Measurements from ENCODE around the gene CNTNAP2. TPM values are rescaled to one million over a fixed set of nuclear protein-coding genes. Genes with fewer than 3 reads are reported as not detected.

Gene CNTNAP2
- total RNA-seq, 2 experiments from 2014 or later = not detected

- no peaks in the 10 kb centered on the region for H3K36me3 Mint-ChIP-seq (ENCODE audit: low read depth)
- no peak for TF ChIP-seq CTCF (IDR thresholded peaks at IDR 0.05)
- Histone ChIP-seq H3K9me3 (ENCODE audit: control insufficient read depth in 1 of 2, insufficient read depth in 1 of 2, low read length in 2 of 2) (no peaks in the 10 kb centered on the region), H3K27ac (ENCODE audit: low read depth in 1 of 2, low read length in 2 of 2) (no peak overlapping the region), H3K36me3 (ENCODE audit: insufficient read depth, low read length) (no peaks in the 10 kb centered on the region), H3K4me1 (ENCODE audit: insufficient read depth, low read length) (no peaks in the 10 kb centered on the region), H3K27me3 (ENCODE audit: control insufficient read depth in 1 of 2, insufficient read depth in 2 of 2, low read length in 2 of 2) (no peaks in the 10 kb centered on the region), H3K4me3 (ENCODE audit: low read length) (no peak overlapping the region)
- POLR2A ChIA-PET = no interaction called here
- H3K9me3 Mint-ChIP-seq = peaks cover 2% of the 10 kb centered on the region
- no peaks in the 10 kb centered on the region for H3K27me3 Mint-ChIP-seq
- intact Hi-C loops (cut with DNase I, micrococcal nuclease) = no loop called here
- no peaks in the 10 kb centered on the region for H3K4me1 Mint-ChIP-seq (ENCODE audit: low read depth)
- H3K4me3 Mint-ChIP-seq = no peak overlapping the region
- ATAC-seq (ENCODE audit: poor library complexity) (no peak), DNase-seq (no peak)
- H3K27ac Mint-ChIP-seq = no peak overlapping the region
- CTCF ChIA-PET = no interaction called here
These were observed 297.8 kb downstream of the CNTNAP2 start for GRCh38 chr7:146414373-146414772.

DNA sequence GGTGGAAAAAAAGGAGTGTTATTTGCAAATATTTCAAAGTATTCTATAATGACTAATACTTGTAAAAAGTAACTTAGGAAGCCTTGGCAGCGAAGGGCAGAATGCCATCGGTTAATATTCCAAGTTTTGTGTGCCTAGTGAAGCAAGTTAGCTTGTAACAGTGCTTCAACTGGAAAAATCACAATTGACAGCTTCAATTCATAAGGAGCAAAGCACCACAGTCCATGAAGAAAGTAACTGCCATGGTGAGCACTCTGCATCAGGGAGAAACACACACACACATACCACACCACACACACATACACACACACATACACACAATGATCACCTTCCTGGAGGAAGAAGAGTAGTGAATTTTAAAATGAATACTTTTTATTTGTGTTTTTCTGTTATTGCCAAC, 298.3 kb downstream of the CNTNAP2 start:
- Mint-ChIP-seq H3K27ac (no peak overlapping the region), H3K36me3 (ENCODE audit: low read depth) (no peaks in the 10 kb centered on the region), H3K4me1 (ENCODE audit: low read depth) (no peaks in the 10 kb centered on the region), H3K9me3 (peaks cover 2% of the 10 kb centered on the region), H3K27me3 (no peaks in the 10 kb centered on the region), H3K4me3 (no peak overlapping the region)
- Histone ChIP-seq H3K9me3 (ENCODE audit: control insufficient read depth in 1 of 2, insufficient read depth in 1 of 2, low read length in 2 of 2) (no peaks in the 10 kb centered on the region), H3K36me3 (ENCODE audit: insufficient read depth, low read length) (no peaks in the 10 kb centered on the region), H3K4me3 (ENCODE audit: low read length) (no peak overlapping the region), H3K27ac (ENCODE audit: low read depth in 1 of 2, low read length in 2 of 2) (no peak overlapping the region), H3K4me1 (ENCODE audit: insufficient read depth, low read length) (no peaks in the 10 kb centered on the region), H3K27me3 (ENCODE audit: control insufficient read depth in 1 of 2, insufficient read depth in 2 of 2, low read length in 2 of 2) (no peaks in the 10 kb centered on the region)
- no peak for TF ChIP-seq CTCF (IDR thresholded peaks at IDR 0.05)
- no peak for DNase-seq
- no peak for ATAC-seq (ENCODE audit: poor library complexity)
- CTCF ChIA-PET = no interaction called here
- POLR2A ChIA-PET = no interaction called here
- intact Hi-C loops (cut with DNase I, micrococcal nuclease) = no loop called here

DNA sequence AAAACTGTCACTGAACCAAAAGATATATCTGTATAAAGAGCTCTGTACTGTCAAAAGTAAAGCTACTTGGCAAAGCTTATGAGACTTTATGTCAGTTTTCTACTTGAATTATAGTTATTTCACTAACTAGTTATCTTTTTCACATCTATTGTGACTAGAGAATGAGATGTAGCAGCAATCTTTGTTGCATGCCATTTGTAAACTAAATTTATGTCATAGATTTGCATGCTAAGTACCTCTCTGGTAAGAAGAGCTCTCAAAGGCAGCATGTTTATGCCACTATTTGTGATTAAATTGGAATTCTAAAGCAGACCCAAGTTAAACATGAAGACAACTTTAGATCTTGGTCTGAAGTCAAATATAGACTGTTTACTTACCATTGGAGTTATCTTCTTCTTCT, 300.6 kb downstream of the CNTNAP2 start:
- intact Hi-C loops (cut with DNase I, micrococcal nuclease) = no loop called here
- no peak overlapping the region for H3K27ac ChIP-seq (ENCODE audit: low read depth in 1 of 2, low read length in 2 of 2)
- no peak overlapping the region for H3K4me3 Mint-ChIP-seq
- no peak overlapping the region for H3K4me3 ChIP-seq (ENCODE audit: low read length)
- CTCF ChIA-PET = no interaction called here
- POLR2A ChIA-PET = no interaction called here
- no peaks in the 10 kb centered on the region for H3K9me3 Mint-ChIP-seq
- ATAC-seq (ENCODE audit: poor library complexity) (no peak), DNase-seq (no peak)
- no peaks in the 10 kb centered on the region for H3K4me1 Mint-ChIP-seq (ENCODE audit: low read depth)
- H3K36me3 ChIP-seq (ENCODE audit: insufficient read depth, low read length) = no peaks in the 10 kb centered on the region
- no peaks in the 10 kb centered on the region for H3K27me3 ChIP-seq (ENCODE audit: control insufficient read depth in 1 of 2, insufficient read depth in 2 of 2, low read length in 2 of 2)
- no peaks in the 10 kb centered on the region for H3K4me1 ChIP-seq (ENCODE audit: insufficient read depth, low read length)
- H3K27me3 Mint-ChIP-seq = no peaks in the 10 kb centered on the region
- no peaks in the 10 kb centered on the region for H3K9me3 ChIP-seq (ENCODE audit: control insufficient read depth in 1 of 2, insufficient read depth in 1 of 2, low read length in 2 of 2)
- no peak for TF ChIP-seq CTCF (IDR thresholded peaks at IDR 0.05)
- no peak overlapping the region for H3K27ac Mint-ChIP-seq
- H3K36me3 Mint-ChIP-seq (ENCODE audit: low read depth) = no peaks in the 10 kb centered on the region

Data from CD4-positive, alpha-beta T cell (primary cell).